Panc1 (cell line): ENCODE measurements around the gene MGMT. TPM values are rescaled to one million over a fixed set of nuclear protein-coding genes. Genes with fewer than 3 reads are reported as not detected.

ENCODE experiments used
- ATAC-seq: fragments of 200-7000 bp; cut with Tn5 transposase; 2 replicates; pipeline ENCODE4 v1.9.1; 2020; ENCODE audit warnings: mild to moderate bottlenecking, moderate library complexity
- BruUV-seq: library from RNA; stranded (reverse); fragments of 400-500 nt; replicated peaks from 2 replicates; lab custom pipeline; 2021; lab: Mats Ljungman, UMichigan
- CTCF ChIA-PET: fragments of 300-600 bp; sonication (Branson Sonifier 250); formaldehyde crosslinking; loops from one replicate; lab custom pipeline; 2022; ENCODE audit warnings: antibody characterized with exemption; lab: Charles Lee
- POLR2A ChIA-PET: fragments of 300-600 bp; sonication (Branson Sonifier 250); formaldehyde crosslinking; loops from one replicate; lab custom pipeline; 2022; ENCODE audit warnings: antibody characterized with exemption; lab: Charles Lee
- DNase-seq: peaks from one replicate; pipeline ENCODE4 v3.0.0-alpha.2; 2010; ENCODE audit warnings: low read depth, low spot score
- H3K27ac ChIP-seq: 2 replicates; pipeline ENCODE4 v1.5.1; 2011; ENCODE audit warnings: mild to moderate bottlenecking, low read length, inconsistent platforms
- H3K27me3 ChIP-seq: fragments of 200-500 bp; sonication (Bioruptor generic); 2 replicates; pipeline ENCODE4 v1.6.0; 2014; ENCODE audit warnings: low read length, inconsistent platforms; ENCODE audit not compliant: control insufficient read depth, insufficient read depth
- H3K36me3 ChIP-seq: fragments of 200-500 bp; sonication (Bioruptor generic); 2 replicates; pipeline ENCODE4 v1.5.1; 2014; ENCODE audit warnings: inconsistent platforms, mild to moderate bottlenecking, low read length, moderate library complexity; ENCODE audit not compliant: control insufficient read depth, insufficient read depth
- H3K4me1 ChIP-seq: 2 replicates; pipeline ENCODE4 v1.5.1; 2011; ENCODE audit warnings: inconsistent platforms, mild to moderate bottlenecking, low read length, moderate library complexity; ENCODE audit not compliant: control insufficient read depth, insufficient read depth
- H3K4me3 ChIP-seq, 2 experiments: 2 replicates each; pipeline ENCODE4 v1.5.1; 2011 to 2012; ENCODE audit warnings: low read depth in 2 of 2, low read length in 2 of 2, mild to moderate bottlenecking in 2 of 2, inconsistent platforms in 1 of 2, moderate library complexity in 1 of 2
- H3K9me3 ChIP-seq: fragments of 200-500 bp; sonication (Bioruptor generic); 2 replicates; pipeline ENCODE4 v1.5.1; 2014; ENCODE audit warnings: low read depth, mild to moderate bottlenecking, inconsistent platforms, low read length, moderate library complexity; ENCODE audit not compliant: control insufficient read depth, insufficient read depth
- POLR2AphosphoS5 ChIP-seq: IDR thresholded peaks from 2 replicates; pipeline ENCODE4 v1.6.1; 2012; ENCODE audit warnings: mild to moderate bottlenecking, low read depth, low read length, moderate library complexity
- SIN3A ChIP-seq: IDR thresholded peaks from 2 replicates; pipeline ENCODE4 v1.6.1; 2012; ENCODE audit warnings: low read depth, mild to moderate bottlenecking, low read length, moderate library complexity, borderline replicate concordance; ENCODE audit not compliant: insufficient read depth
- TCF7L2 ChIP-seq: IDR thresholded peaks from 2 replicates; pipeline ENCODE4 v1.6.1; 2011; ENCODE audit warnings: mild to moderate bottlenecking, low read depth, low read length, inconsistent platforms
- in situ Hi-C: cut with HindIII; loops from 2 replicates; pipeline ENCODE4 v1.10.0; 2016; ENCODE audit warnings: low sequenced_read_pairs, low pct_unique_long_range_greater_than_20kb
- intact Hi-C: fragments of 100-400 bp; cut with micrococcal nuclease; formaldehyde crosslinking; loops from one replicate; pipeline ENCODE4 v1.10.0; 2022; ENCODE audit not compliant: unreplicated experiment
- total RNA-seq: library from RNA; stranded (reverse); gene quantifications from one replicate; pipeline ENCODE4 v1.2.1, GENCODE V29; 2021; ENCODE audit not compliant: unreplicated experiment
- TF ChIP-seq, protein P1 (sequence below): fragments of 450-650 bp; IDR thresholded peaks from 2 replicates; pipeline ENCODE4 v1.5.1; 2017; ENCODE audit warnings: mild to moderate bottlenecking
- TF ChIP-seq, protein P2 (sequence below), 2 experiments: IDR thresholded peaks; 2 replicates each; pipeline ENCODE4 v1.6.1; 2011 to 2012; ENCODE audit warnings: low read depth in 2 of 2, control low read depth in 1 of 2, low read length in 1 of 2, mild to moderate bottlenecking in 1 of 2, moderate library complexity in 1 of 2; ENCODE audit not compliant: insufficient read depth in 1 of 2

MGMT gene
- total RNA-seq, 1 experiment from 2014 or later: 27.3 TPM

DNA sequence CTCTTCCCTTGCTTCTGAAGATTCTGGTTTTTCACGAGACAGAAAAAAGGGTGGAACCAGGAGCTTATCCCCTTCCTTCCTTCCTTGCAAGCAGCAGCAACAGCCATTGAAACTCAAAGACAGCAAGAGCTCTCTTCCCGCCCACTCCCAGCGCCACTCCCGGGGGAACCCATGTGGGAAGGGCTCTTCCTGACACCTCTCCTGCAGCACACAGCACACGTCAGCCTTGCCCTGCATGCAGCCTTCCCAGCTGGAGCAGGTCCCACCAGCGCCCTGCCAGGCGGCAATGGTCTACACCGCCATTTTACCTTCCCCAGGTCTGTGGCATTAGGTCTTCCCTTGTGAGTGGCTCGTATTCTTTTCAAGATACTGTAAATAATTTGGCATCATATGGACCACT lies 161.8 kb downstream of the MGMT start:
- intact Hi-C loops: no loop called here
- no peak for ATAC-seq
- POLR2A ChIA-PET: no interaction called here

DNA sequence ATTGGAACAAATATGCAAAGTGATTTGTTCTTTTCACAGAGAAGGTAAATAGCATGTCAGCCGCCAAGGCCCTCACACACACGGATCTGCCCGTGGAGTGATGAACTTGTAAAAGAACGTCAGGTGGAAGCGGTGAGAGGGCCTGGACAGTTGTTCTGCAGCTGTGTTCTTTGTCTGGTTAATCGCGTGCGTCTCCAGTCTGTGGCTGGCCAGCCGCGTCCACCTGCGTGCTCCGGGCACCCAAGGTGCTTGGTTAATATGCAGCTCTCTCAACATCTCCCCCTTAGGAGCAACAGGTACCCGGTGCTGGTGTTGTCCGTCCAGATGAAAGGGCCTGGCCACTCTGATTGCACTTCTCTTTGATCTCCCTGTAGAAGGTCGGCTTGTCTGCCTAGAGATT lies 162.9 kb downstream of the MGMT start:
- no TSS peak for BruUV-seq
- in situ Hi-C loops (no loop called here), intact Hi-C loops (no loop called here)
- H3K9me3 ChIP-seq: no peaks in the 10 kb centered on the region; the same call in 1 of the 2 replicates
- POLR2A ChIA-PET: no interaction called here
- H3K36me3 ChIP-seq: no peaks in the 10 kb centered on the region
- no peak overlapping the region for H3K27ac ChIP-seq
- H3K4me3 ChIP-seq: no peak overlapping the region
- no peak for TF ChIP-seq POLR2AphosphoS5
- TF ChIP-seq, protein P1, sequence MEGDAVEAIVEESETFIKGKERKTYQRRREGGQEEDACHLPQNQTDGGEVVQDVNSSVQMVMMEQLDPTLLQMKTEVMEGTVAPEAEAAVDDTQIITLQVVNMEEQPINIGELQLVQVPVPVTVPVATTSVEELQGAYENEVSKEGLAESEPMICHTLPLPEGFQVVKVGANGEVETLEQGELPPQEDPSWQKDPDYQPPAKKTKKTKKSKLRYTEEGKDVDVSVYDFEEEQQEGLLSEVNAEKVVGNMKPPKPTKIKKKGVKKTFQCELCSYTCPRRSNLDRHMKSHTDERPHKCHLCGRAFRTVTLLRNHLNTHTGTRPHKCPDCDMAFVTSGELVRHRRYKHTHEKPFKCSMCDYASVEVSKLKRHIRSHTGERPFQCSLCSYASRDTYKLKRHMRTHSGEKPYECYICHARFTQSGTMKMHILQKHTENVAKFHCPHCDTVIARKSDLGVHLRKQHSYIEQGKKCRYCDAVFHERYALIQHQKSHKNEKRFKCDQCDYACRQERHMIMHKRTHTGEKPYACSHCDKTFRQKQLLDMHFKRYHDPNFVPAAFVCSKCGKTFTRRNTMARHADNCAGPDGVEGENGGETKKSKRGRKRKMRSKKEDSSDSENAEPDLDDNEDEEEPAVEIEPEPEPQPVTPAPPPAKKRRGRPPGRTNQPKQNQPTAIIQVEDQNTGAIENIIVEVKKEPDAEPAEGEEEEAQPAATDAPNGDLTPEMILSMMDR: no peak
- no peaks in the 10 kb centered on the region for H3K4me1 ChIP-seq
- CTCF ChIA-PET: no interaction called here
- no peak for DNase-seq
- no peak for ATAC-seq
- no peaks in the 10 kb centered on the region for H3K27me3 ChIP-seq

More for the DNA sequence above, 161.8 kb downstream of the MGMT start:
- no peaks in the 10 kb centered on the region for H3K4me1 ChIP-seq
- H3K9me3 ChIP-seq: no peaks in the 10 kb centered on the region; the same call in 1 of the 2 replicates
- no TSS peak for BruUV-seq
- in situ Hi-C loops: no loop called here
- TF ChIP-seq POLR2AphosphoS5 (no peak), TCF7L2 (no peak), SIN3A (no peak)
- TF ChIP-seq, protein P2, sequence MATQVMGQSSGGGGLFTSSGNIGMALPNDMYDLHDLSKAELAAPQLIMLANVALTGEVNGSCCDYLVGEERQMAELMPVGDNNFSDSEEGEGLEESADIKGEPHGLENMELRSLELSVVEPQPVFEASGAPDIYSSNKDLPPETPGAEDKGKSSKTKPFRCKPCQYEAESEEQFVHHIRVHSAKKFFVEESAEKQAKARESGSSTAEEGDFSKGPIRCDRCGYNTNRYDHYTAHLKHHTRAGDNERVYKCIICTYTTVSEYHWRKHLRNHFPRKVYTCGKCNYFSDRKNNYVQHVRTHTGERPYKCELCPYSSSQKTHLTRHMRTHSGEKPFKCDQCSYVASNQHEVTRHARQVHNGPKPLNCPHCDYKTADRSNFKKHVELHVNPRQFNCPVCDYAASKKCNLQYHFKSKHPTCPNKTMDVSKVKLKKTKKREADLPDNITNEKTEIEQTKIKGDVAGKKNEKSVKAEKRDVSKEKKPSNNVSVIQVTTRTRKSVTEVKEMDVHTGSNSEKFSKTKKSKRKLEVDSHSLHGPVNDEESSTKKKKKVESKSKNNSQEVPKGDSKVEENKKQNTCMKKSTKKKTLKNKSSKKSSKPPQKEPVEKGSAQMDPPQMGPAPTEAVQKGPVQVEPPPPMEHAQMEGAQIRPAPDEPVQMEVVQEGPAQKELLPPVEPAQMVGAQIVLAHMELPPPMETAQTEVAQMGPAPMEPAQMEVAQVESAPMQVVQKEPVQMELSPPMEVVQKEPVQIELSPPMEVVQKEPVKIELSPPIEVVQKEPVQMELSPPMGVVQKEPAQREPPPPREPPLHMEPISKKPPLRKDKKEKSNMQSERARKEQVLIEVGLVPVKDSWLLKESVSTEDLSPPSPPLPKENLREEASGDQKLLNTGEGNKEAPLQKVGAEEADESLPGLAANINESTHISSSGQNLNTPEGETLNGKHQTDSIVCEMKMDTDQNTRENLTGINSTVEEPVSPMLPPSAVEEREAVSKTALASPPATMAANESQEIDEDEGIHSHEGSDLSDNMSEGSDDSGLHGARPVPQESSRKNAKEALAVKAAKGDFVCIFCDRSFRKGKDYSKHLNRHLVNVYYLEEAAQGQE (IDR thresholded peaks at IDR 0.05; ENCODE audit: insufficient read depth in 1 of 2, low read depth in 2 of 2, low read length in 1 of 2): no peak
- TF ChIP-seq, protein P1: no peak
- H3K4me3 ChIP-seq: no peak overlapping the region
- no peaks in the 10 kb centered on the region for H3K36me3 ChIP-seq
- no peak overlapping the region for H3K27ac ChIP-seq
- H3K27me3 ChIP-seq: no peaks in the 10 kb centered on the region
- CTCF ChIA-PET: no interaction called here
- no peak for DNase-seq
